T-helper 2 cell treated with Interferon-gamma antibody and Interleukin-4, amounts not matched to agents 5 μg/mL and 100 μg/mL, for 36 hours (primary cell): ENCODE results near the gene ARL11.
"Not testable (repeated sequence)": the region's sequence is repeated elsewhere in the genome, so short reads cannot be mapped to it uniquely, and the experiment has no call there.

Experiments used
- DNase-seq: peaks from one replicate; pipeline ENCODE4 v3.0.0; 2021; ENCODE audit warnings: low spot score
- H3K27ac Mint-ChIP-seq: one replicate; pipeline ENCODE4 v1.8.0; 2021; ENCODE audit warnings: mild to moderate bottlenecking, mixed read lengths
- H3K27me3 Mint-ChIP-seq: one replicate; pipeline ENCODE4 v1.8.0; 2021; ENCODE audit warnings: low read depth, mixed read lengths
- H3K36me3 Mint-ChIP-seq: one replicate; pipeline ENCODE4 v1.8.0; 2021; ENCODE audit warnings: low read depth, mixed read lengths
- H3K4me1 Mint-ChIP-seq: one replicate; pipeline ENCODE4 v1.8.0; 2021; ENCODE audit warnings: low read depth, mixed read lengths
- H3K4me3 Mint-ChIP-seq: one replicate; pipeline ENCODE4 v1.8.0; 2022; ENCODE audit warnings: mild to moderate bottlenecking, moderate library complexity, mixed read lengths
- H3K9me3 Mint-ChIP-seq: one replicate; pipeline ENCODE4 v1.8.0; 2021; ENCODE audit warnings: mixed read lengths

The ARL11 gene

DNA sequence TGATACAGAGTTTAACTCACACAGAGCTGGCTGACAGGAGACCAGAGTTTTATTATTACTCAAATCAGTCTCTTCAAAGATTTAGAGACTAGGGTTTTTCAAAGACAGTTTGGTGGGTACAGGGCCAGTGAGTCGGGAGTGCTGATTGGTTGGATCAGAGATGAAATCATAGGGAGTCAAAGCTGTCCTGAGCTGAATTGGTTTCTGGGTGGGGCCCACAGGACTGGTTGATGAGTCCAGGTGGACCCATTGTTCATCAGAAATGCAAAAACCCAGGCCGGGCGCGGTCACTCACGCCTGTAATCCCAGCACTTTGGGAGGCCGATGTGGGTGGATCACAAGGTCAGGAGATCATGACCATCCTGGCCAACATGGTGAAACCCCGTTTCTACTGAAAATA is 25.7 kb upstream of the ARL11 start:
- H3K9me3 Mint-ChIP-seq, H3K36me3 Mint-ChIP-seq, DNase-seq, H3K27me3 Mint-ChIP-seq, H3K27ac Mint-ChIP-seq, H3K4me1 Mint-ChIP-seq, H3K4me3 Mint-ChIP-seq: not testable (repeated sequence)

GRCh38 chr13:49604570-49604969 is 23.7 kb upstream of the ARL11 start:
- Mint-ChIP-seq H3K4me3 (no peak overlapping the region), H3K36me3 (no peaks in the 10 kb centered on the region), H3K27ac (no peak overlapping the region)

DNA sequence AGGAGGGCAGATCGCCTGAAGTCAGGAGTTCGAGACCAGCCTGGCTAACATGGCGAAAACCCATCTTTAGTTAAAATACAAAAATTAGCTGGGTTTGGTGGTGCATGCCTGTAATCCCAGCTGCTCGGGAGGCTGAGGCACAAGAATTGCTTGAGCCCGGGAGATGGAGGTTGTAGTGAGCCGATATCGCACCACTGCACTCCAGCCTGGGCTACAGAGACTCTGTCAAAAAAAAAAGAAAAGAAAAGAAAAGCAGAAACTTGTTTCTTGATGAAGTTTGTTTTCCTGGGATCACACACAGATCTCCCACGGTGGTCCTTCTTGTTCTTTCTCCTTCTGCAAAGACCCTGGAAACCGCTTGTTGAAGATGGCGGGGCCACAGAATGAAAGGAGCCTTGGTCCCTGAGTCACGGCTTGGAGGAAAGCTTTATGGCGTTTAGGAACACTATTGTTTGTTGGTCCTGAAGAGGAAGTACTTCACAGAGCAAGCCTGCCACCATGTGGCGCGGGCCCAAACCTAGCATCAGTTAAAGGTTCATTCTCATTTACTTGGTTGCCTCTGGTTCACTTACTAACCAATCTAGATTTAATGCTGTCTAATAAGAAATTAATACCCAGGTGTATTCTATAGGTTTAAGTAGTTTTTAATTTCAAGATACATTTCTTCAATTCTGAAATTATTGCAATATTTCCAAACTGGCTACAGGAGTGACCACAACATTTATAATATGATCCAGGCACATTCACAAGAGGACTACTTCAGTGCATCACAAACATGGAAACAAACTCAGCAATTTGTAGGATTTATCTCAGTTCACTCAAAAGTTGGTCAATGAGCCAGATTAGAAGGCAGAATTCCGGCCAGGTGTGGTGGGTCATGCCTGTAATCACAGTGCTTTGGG is 21.3 kb upstream of the ARL11 start:
- H3K4me1 Mint-ChIP-seq, result peaks cover 2% of the 10 kb centered on the region
- peaks cover 11% of the 10 kb centered on the region for H3K27me3 Mint-ChIP-seq
- no peaks in the 10 kb centered on the region for H3K36me3 Mint-ChIP-seq
- DNase-seq, result peak; percentile 73
- H3K4me3 Mint-ChIP-seq, result peak overlapping the region; percentile 87
- peak overlapping the region; percentile 65 for H3K27ac Mint-ChIP-seq
- no peaks in the 10 kb centered on the region for H3K9me3 Mint-ChIP-seq

More at GRCh38 chr13:49604570-49604969, 23.7 kb upstream of the ARL11 start:
- Mint-ChIP-seq H3K9me3 (no peaks in the 10 kb centered on the region), H3K27me3 (peaks cover 1% of the 10 kb centered on the region), H3K4me1 (peaks cover 2% of the 10 kb centered on the region)
- DNase-seq, result no peak

- H3K27me3 Mint-ChIP-seq, result peaks cover 11% of the 10 kb centered on the region
- H3K27ac Mint-ChIP-seq, result no peak overlapping the region
- H3K9me3 Mint-ChIP-seq, result no peaks in the 10 kb centered on the region
- peaks cover 2% of the 10 kb centered on the region for H3K4me1 Mint-ChIP-seq
- DNase-seq, result no peak
- H3K4me3 Mint-ChIP-seq, result no peak overlapping the region
- no peaks in the 10 kb centered on the region for H3K36me3 Mint-ChIP-seq
Measured at GRCh38 chr13:49607761-49608160, 20.5 kb upstream of the ARL11 start.

GRCh38 chr13:49608651-49609331 is 19.5 kb upstream of the ARL11 start:
- Mint-ChIP-seq H3K9me3 (no peaks in the 10 kb centered on the region), H3K4me1 (peaks cover 2% of the 10 kb centered on the region), H3K4me3 (no peak overlapping the region), H3K27me3 (peaks cover 11% of the 10 kb centered on the region), H3K36me3 (no peaks in the 10 kb centered on the region), H3K27ac (no peak overlapping the region)
- DNase-seq, result no peak

DNA sequence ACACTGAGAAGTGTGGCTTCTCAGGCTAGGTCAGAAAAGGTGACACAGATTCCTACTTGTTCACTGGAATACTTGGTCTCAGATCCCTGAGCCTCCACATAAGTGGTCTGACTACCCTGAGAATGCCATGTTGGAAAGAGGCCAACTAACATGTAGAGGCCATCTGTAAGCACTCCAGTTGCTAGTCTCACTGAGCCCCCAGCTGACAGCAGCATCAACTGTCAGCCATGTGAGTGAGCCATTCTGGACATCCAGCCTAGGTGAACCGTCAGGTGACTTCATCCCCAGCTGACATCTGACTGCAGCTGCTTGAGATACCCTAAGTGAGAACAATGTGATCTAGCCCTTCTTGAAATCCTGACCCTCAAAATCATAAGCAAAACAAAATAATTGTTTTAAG is 18.1 kb upstream of the ARL11 start:
- H3K9me3 Mint-ChIP-seq, result no peaks in the 10 kb centered on the region

DNA sequence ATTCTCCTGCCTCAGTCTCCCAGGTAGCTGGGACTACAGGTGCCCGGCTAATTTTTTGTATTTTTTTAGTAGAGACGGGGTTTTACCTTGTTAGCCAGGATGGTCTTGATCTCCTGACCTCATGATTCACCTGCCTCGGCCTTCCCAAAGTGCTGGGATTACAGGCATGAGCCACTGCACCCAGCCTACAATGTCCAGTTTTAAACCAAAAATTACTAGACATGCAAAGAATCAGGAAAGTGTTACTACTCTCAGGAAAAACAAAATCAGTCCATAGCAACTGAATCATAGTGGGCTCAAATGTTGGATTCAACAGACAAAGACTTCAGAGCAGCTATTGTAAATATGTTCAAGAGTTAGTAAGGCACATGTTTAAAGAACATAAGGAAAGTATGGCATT is 16.3 kb upstream of the ARL11 start:
- peaks cover 11% of the 10 kb centered on the region for H3K27me3 Mint-ChIP-seq
- DNase-seq, H3K4me3 Mint-ChIP-seq, H3K4me1 Mint-ChIP-seq, H3K36me3 Mint-ChIP-seq, H3K9me3 Mint-ChIP-seq, H3K27ac Mint-ChIP-seq: not testable (repeated sequence)

More for the DNA sequence above, 18.1 kb upstream of the ARL11 start:
- DNase-seq, result no peak
- Mint-ChIP-seq H3K4me3 (no peak overlapping the region), H3K27ac (no peak overlapping the region), H3K27me3 (peaks cover 11% of the 10 kb centered on the region), H3K36me3 (no peaks in the 10 kb centered on the region), H3K4me1 (peaks cover 2% of the 10 kb centered on the region)

- Mint-ChIP-seq H3K27ac (no peak overlapping the region), H3K4me3 (no peak overlapping the region), H3K27me3 (peaks cover 6% of the 10 kb centered on the region), H3K9me3 (no peaks in the 10 kb centered on the region), H3K4me1 (no peaks in the 10 kb centered on the region), H3K36me3 (no peaks in the 10 kb centered on the region)
- DNase-seq, result no peak
Measured at GRCh38 chr13:49615836-49616675, 12.3 kb upstream of the ARL11 start.

DNA sequence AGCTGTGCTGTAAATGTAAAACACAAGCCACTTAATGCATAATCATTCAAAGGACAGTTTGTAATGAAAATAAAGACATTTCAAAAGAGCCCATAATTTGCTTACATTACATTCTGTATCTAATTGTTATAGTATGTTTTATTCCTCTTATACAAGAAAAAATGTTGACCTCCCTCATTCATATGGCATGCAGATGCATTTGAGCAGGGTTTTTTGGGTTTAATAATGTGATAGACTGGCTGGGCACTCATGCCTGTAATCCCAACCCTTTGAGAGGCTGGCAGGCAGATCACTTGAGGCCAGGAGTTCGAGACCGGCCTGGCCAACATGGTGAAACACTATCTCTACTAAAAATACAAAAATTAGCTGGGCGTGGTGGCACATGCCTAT is 11.6 kb upstream of the ARL11 start:
- Mint-ChIP-seq H3K36me3 (no peaks in the 10 kb centered on the region), H3K9me3 (no peaks in the 10 kb centered on the region), H3K4me1 (no peaks in the 10 kb centered on the region), H3K27me3 (no peaks in the 10 kb centered on the region), H3K27ac (no peak overlapping the region), H3K4me3 (no peak overlapping the region)
- no peak for DNase-seq

DNA sequence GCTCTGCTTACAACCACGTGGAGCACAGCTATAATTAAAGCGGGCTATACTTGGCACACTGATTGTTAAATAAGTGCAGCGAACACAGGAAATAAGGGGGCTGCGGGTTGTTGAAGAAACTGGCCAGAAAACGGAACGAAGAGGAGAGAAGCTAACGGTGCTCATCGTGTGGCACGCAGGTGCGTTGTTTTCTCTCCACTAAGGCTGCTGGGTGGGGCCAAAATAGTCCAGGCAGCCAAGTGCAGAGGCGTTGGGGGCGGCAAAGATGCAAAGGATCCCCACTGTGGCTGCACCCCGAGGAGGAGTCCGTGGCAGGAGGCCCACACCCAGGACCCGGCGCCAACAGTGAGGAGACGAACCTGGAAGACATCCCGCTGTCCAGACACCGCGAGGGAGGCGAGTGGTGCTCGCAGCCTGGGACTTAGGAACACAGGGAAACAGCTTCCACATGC is 8.1 kb upstream of the ARL11 start:
- DNase-seq, result no peak
- no peak overlapping the region for H3K27ac Mint-ChIP-seq
- no peaks in the 10 kb centered on the region for H3K4me1 Mint-ChIP-seq
- H3K27me3 Mint-ChIP-seq, result no peaks in the 10 kb centered on the region
- no peaks in the 10 kb centered on the region for H3K9me3 Mint-ChIP-seq
- no peaks in the 10 kb centered on the region for H3K36me3 Mint-ChIP-seq
- peak overlapping the region; percentile 14 for H3K4me3 Mint-ChIP-seq

- no peak for DNase-seq
- Mint-ChIP-seq H3K4me3 (no peak overlapping the region), H3K27me3 (no peaks in the 10 kb centered on the region), H3K9me3 (no peaks in the 10 kb centered on the region), H3K4me1 (no peaks in the 10 kb centered on the region), H3K27ac (no peak overlapping the region), H3K36me3 (no peaks in the 10 kb centered on the region)
Measured at GRCh38 chr13:49622174-49622946, 5.9 kb upstream of the ARL11 start.

DNA sequence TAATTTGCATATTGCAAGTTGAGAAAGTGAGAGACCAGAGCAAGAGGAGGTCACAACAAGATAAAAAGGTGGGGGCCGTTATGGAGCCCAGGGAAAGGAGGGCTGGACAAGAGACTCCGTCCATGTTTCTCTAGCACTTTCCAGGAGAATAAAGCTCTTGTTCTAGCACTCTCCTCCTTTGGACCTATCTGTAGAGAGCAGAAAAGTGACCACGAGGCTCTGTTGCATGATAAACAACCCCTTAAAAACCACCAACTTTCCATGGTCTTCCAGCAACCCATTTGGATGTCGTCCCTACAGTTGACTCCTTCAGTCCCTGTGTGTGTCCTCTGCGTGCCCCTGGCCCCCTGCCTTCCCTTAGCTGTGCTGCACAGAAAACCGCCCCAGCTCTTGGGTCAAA is 4.1 kb upstream of the ARL11 start:
- Mint-ChIP-seq H3K4me1 (peaks cover 12% of the 10 kb centered on the region), H3K9me3 (no peaks in the 10 kb centered on the region), H3K27ac (no peak overlapping the region), H3K27me3 (no peaks in the 10 kb centered on the region), H3K36me3 (peaks cover 3% of the 10 kb centered on the region), H3K4me3 (no peak overlapping the region)
- no peak for DNase-seq

GRCh38 chr13:49625392-49626079 is 2.8 kb upstream of the ARL11 start:
- H3K9me3 Mint-ChIP-seq, result no peaks in the 10 kb centered on the region
- H3K27me3 Mint-ChIP-seq, result no peaks in the 10 kb centered on the region
- H3K36me3 Mint-ChIP-seq, result peaks cover 3% of the 10 kb centered on the region
- no peak for DNase-seq
- H3K4me1 Mint-ChIP-seq, result peaks cover 13% of the 10 kb centered on the region
- H3K4me3 Mint-ChIP-seq, result no peak overlapping the region
- H3K27ac Mint-ChIP-seq, result no peak overlapping the region
